Measurements from ENCODE around the gene ANAPC16.
"Not testable (repeated sequence)": the region's sequence is repeated elsewhere in the genome, so short reads cannot be mapped to it uniquely, and the experiment has no call there.

Gene ANAPC16

DNA sequence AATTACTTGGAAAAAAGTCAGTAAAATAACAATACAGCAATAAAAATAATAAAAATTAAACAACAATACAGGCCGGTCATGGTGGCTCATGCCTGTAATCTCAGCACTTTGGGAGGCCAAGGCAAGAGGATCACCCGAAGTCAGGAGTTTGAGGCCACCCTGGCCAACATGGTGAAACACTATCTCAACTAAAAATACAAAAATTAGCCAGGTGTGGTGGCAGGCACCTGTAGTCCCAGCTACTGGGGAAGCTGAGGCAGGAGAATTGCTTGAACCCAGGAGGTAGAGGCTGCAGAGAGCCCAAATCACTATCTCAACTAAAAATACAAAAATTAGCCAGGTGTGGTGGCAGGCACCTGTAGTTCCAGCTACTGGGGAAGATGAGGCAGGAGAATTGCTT lies 4.0 kb upstream of the ANAPC16 start:
- not testable (repeated sequence) for H3K4me3 ChIP-seq (ENCODE audit: low read depth in 1 of 2, low read length in 2 of 2); H3K27ac ChIP-seq (ENCODE audit: low read length); H3K27me3 ChIP-seq (ENCODE audit: low read depth, low read length); H3K9me3 ChIP-seq (ENCODE audit: control insufficient read depth in 1 of 2, low read length in 2 of 2)
- Histone ChIP-seq H3K4me1 (ENCODE audit: control insufficient read depth in 1 of 2, insufficient read depth in 2 of 2, low read length in 2 of 2) (peaks cover 0 to 15% of the 10 kb centered on the region in 2 donors), H3K36me3 (ENCODE audit: control insufficient read depth in 1 of 2, insufficient read depth in 2 of 2, low read length in 2 of 2) (peaks cover 10 to 22% of the 10 kb centered on the region in 2 donors)

DNA sequence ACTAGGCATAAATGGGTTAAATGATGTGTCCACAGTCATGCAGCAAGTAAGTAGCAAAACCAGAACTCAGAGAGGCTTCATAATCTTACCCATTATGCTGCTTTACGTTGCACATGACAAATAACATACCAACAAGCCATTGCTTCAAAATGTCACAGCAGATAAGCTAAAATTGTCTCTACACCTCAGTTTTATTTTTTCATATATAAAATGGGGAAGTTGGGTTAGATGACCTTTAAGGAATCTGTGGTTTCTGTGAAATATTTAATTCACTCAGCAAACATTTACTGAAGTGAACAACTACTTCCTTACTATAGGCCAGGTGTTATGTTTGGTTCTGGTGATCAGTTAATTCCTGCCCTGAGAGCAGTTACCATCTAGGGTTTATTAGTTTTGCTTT lies 2.5 kb downstream of the ANAPC16 start:
- Histone ChIP-seq H3K27me3 (ENCODE audit: low read depth, low read length) (no peaks in the 10 kb centered on the region), H3K9me3 (ENCODE audit: control insufficient read depth in 1 of 2, low read length in 2 of 2) (no peaks in the 10 kb centered on the region), H3K36me3 (ENCODE audit: control insufficient read depth in 1 of 2, insufficient read depth in 2 of 2, low read length in 2 of 2) (no peaks in the 10 kb centered on the region), H3K4me3 (ENCODE audit: low read depth in 1 of 2, low read length in 2 of 2) (no peak overlapping the region), H3K4me1 (ENCODE audit: control insufficient read depth in 1 of 2, insufficient read depth in 2 of 2, low read length in 2 of 2) (peaks cover 5 to 46% of the 10 kb centered on the region in 2 donors), H3K27ac (ENCODE audit: low read length) (peak overlapping the region; percentile 1)

DNA sequence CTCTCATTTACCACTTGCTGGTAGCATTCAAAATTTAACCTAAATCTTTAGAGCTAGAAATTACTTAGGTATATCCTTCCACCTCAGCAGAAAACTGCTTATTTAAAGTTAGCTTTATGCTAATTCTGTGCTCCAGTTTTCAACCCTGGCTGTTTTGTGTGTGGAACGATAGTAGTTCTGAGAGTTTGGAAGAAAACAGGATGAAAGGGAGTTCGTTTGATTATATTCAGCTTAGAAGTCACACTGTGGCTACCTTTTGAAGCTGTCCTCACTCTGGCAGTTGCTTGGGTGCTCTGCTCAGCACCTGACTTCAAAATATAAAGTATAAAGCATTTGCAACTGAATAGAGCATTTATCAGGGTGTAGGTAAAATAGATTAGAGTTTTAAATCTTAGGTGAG lies 2.9 kb downstream of the ANAPC16 start:
- Histone ChIP-seq H3K4me1 (ENCODE audit: control insufficient read depth in 1 of 2, insufficient read depth in 2 of 2, low read length in 2 of 2) (peaks cover 5 to 46% of the 10 kb centered on the region in 2 donors), H3K4me3 (ENCODE audit: low read depth in 1 of 2, low read length in 2 of 2) (no peak overlapping the region), H3K27me3 (ENCODE audit: low read depth, low read length) (no peaks in the 10 kb centered on the region), H3K27ac (ENCODE audit: low read length) (peak overlapping the region; percentile 1), H3K9me3 (ENCODE audit: control insufficient read depth in 1 of 2, low read length in 2 of 2) (no peaks in the 10 kb centered on the region), H3K36me3 (ENCODE audit: control insufficient read depth in 1 of 2, insufficient read depth in 2 of 2, low read length in 2 of 2) (no peaks in the 10 kb centered on the region)

DNA sequence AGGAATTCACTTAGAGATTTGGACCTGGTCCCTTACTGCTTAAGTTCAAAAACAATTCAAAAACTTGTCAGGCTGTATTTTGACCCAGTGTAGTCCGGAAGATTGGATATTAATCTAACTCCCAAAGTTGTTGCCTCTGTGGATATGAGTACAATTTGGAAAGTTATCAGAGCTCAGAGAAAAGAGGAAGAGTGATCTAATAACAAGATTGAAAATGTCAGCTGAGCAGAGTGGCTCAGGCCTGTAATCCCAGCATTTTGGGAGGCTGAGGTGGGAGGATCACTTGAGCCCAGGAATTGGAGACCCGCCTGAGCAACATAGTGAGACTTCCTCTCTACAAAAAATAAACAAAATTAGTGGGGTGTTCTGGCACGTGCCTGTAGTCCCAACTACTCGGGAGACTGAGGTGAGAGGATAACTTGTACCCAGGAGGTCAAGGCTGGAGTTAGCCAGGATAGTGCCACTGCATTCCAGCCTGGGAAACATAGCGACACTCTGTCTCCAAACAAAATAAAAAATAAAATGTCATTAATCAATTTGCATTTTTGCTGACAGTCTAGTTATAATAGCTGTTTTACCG lies 3.5 kb downstream of the ANAPC16 start:
- Histone ChIP-seq H3K4me1 (ENCODE audit: control insufficient read depth in 1 of 2, insufficient read depth in 2 of 2, low read length in 2 of 2) (peaks cover 5 to 46% of the 10 kb centered on the region in 2 donors), H3K27me3 (ENCODE audit: low read depth, low read length) (no peaks in the 10 kb centered on the region), H3K27ac (ENCODE audit: low read length) (peak overlapping the region; percentile 0), H3K36me3 (ENCODE audit: control insufficient read depth in 1 of 2, insufficient read depth in 2 of 2, low read length in 2 of 2) (no peaks in the 10 kb centered on the region), H3K4me3 (ENCODE audit: low read depth in 1 of 2, low read length in 2 of 2) (no peak overlapping the region), H3K9me3 (ENCODE audit: control insufficient read depth in 1 of 2, low read length in 2 of 2) (no peaks in the 10 kb centered on the region)

DNA sequence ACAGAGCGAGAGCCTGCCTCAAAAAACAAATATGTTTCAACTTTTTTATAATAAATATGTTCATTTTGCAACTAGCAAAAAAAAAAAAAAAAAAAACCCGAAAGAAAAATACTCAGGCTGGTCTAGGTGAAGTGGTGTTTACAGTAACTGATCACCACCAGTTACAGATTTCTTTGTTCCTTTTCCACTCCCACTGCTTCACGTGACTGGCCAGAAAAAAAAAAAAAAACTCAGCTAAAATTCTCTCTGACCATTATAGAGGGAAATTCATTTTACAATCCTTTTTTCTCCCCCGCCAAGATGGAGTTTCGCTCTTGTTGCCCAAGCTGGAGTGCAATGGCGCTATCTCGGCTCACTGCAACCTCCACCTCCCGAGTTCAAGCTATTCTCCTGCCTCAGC lies 4.8 kb downstream of the ANAPC16 start:
- Histone ChIP-seq H3K4me3 (ENCODE audit: low read depth in 1 of 2, low read length in 2 of 2) (no peak overlapping the region), H3K4me1 (ENCODE audit: control insufficient read depth in 1 of 2, insufficient read depth in 2 of 2, low read length in 2 of 2) (peaks cover 5 to 35% of the 10 kb centered on the region in 2 donors), H3K27me3 (ENCODE audit: low read depth, low read length) (no peaks in the 10 kb centered on the region), H3K36me3 (ENCODE audit: control insufficient read depth in 1 of 2, insufficient read depth in 2 of 2, low read length in 2 of 2) (no peaks in the 10 kb centered on the region), H3K9me3 (ENCODE audit: control insufficient read depth in 1 of 2, low read length in 2 of 2) (no peaks in the 10 kb centered on the region), H3K27ac (ENCODE audit: low read length) (no peak overlapping the region)

DNA sequence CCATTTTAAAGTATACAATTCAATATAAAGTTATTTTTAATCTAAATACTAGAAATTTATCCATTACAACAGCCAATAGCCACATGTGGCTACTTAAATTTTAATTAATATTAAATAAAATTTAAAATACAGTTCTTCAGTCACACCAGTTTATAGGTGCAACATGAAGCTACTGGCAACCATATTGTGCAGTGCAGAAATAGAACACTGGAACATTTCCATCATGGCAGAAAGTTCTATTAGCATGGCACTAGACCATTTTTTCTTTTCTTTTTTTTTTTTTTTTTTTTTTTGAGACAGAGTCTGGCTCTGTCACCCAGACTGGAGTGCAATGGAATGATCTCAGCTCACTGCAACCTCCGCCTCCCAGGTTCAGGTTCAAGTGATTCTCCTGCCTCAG lies 5.5 kb downstream of the ANAPC16 start:
- peaks cover 5 to 35% of the 10 kb centered on the region in 2 donors for H3K4me1 ChIP-seq (ENCODE audit: control insufficient read depth in 1 of 2, insufficient read depth in 2 of 2, low read length in 2 of 2)
- H3K27ac ChIP-seq (ENCODE audit: low read length) = no peak overlapping the region
- no peak overlapping the region for H3K4me3 ChIP-seq (ENCODE audit: low read depth in 1 of 2, low read length in 2 of 2)
- no peaks in the 10 kb centered on the region for H3K27me3 ChIP-seq (ENCODE audit: low read depth, low read length)
- no peaks in the 10 kb centered on the region for H3K36me3 ChIP-seq (ENCODE audit: control insufficient read depth in 1 of 2, insufficient read depth in 2 of 2, low read length in 2 of 2)
- H3K9me3 ChIP-seq (ENCODE audit: control insufficient read depth in 1 of 2, low read length in 2 of 2) = no peaks in the 10 kb centered on the region

DNA sequence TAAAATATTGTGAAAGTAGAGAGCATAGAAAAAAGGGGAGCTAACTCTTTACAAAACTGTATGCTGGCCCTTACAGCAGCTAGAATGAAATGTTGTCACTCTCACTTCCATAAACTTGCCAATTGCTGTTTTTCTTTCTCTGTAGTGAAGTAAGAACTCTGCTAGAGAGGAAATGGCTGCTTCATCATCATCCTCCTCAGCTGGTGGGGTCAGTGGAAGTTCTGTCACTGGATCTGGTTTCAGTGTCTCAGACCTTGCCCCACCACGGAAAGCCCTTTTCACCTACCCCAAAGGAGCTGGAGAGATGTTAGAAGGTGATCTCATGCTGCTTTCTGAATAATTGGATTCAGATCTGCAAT lies 7.9 kb downstream of the ANAPC16 start:
- Histone ChIP-seq H3K9me3 (ENCODE audit: control insufficient read depth in 1 of 2, low read length in 2 of 2) (no peaks in the 10 kb centered on the region), H3K36me3 (ENCODE audit: control insufficient read depth in 1 of 2, insufficient read depth in 2 of 2, low read length in 2 of 2) (no peaks in the 10 kb centered on the region), H3K27me3 (ENCODE audit: low read depth, low read length) (no peaks in the 10 kb centered on the region), H3K27ac (ENCODE audit: low read length) (peak overlapping the region; percentile 43), H3K4me3 (ENCODE audit: low read depth in 1 of 2, low read length in 2 of 2) (no peak overlapping the region), H3K4me1 (ENCODE audit: control insufficient read depth in 1 of 2, insufficient read depth in 2 of 2, low read length in 2 of 2) (peaks cover 0 to 20% of the 10 kb centered on the region in 2 donors)

DNA sequence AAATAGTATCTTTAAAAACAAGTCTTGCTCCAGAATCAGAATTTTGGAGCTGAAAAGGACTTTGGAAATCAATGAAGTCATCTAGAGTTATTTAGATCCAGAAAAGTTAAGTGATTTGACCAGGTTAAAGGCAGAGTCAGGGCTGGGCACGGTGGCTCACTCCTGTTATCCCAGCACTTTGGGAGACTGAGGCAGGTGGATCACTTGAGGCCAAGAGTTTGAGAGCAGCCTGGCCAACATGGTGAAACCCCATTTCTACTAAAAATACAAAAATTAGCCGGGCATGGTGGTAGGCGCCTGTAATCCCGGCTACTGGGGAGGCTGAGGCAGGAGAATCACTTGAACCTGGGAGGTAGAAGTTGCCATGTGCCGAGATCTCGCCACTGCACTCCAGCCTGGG lies 8.4 kb downstream of the ANAPC16 start:
- H3K27me3 ChIP-seq (ENCODE audit: low read depth, low read length); H3K36me3 ChIP-seq (ENCODE audit: control insufficient read depth in 1 of 2, insufficient read depth in 2 of 2, low read length in 2 of 2); H3K4me3 ChIP-seq (ENCODE audit: low read depth in 1 of 2, low read length in 2 of 2); H3K9me3 ChIP-seq (ENCODE audit: control insufficient read depth in 1 of 2, low read length in 2 of 2): not testable (repeated sequence)
- peaks cover 0 to 17% of the 10 kb centered on the region in 2 donors for H3K4me1 ChIP-seq (ENCODE audit: control insufficient read depth in 1 of 2, insufficient read depth in 2 of 2, low read length in 2 of 2)
- H3K27ac ChIP-seq (ENCODE audit: low read length) = peak overlapping the region; percentile 43

DNA sequence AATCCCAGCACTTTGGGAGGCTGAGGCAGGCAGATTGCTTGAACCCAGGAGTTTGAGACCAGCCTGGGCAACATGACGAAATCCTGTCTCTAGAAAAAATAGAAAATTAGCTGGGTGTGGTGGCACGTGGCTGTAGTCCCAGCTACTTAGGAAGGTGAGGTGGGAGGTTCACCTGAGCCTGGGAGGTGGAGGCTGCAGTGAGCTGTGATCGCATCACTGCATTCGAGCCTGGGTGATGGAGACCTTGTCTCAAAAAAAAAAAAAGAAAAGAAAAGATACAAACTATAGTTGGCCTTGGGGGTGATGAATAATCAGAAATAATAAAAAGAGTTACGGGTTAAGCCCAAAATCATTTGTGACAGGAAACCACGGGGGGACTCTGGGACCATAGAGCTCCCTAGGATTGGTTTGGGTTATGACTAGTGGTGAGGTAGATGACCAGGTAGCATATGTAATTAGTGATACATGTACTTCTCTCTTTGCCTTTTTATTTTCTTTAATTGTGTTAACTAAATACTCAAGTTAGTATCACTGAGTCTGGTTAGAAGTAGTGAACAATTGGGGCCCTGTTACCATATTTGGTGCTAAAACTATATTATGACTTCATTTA lies 10.7 kb downstream of the ANAPC16 start:
- H3K36me3 ChIP-seq (ENCODE audit: control insufficient read depth in 1 of 2, insufficient read depth in 2 of 2, low read length in 2 of 2) = peaks cover 6 to 10% of the 10 kb centered on the region in 2 donors
- no peaks in the 10 kb centered on the region for H3K27me3 ChIP-seq (ENCODE audit: low read depth, low read length)
- no peaks in the 10 kb centered on the region for H3K9me3 ChIP-seq (ENCODE audit: control insufficient read depth in 1 of 2, low read length in 2 of 2)
- H3K4me3 ChIP-seq (ENCODE audit: low read depth in 1 of 2, low read length in 2 of 2) = no peak overlapping the region
- H3K27ac ChIP-seq (ENCODE audit: low read length) = no peak overlapping the region
- H3K4me1 ChIP-seq (ENCODE audit: control insufficient read depth in 1 of 2, insufficient read depth in 2 of 2, low read length in 2 of 2) = peaks cover 0 to 12% of the 10 kb centered on the region in 2 donors

DNA sequence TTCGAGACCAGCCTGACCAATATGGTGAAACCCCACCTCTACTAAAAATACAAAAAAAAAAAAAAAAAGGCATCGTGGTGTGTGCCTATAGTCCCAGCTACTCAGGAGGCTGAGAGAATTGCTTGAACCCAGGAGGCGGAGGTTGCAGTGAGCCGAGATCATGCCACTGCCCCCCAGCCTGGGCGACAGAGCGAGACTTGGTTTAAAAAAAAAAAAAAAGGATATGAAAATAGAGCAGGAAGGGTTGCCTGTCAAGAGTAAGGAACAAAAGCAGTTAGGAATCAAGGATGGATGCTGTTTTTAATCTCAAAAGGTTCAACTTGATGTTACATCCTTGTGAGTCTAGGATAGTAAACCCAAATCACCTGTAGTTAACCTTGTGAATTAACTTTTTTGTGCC lies 12.0 kb downstream of the ANAPC16 start:
- peaks cover 0 to 12% of the 10 kb centered on the region in 2 donors for H3K4me1 ChIP-seq (ENCODE audit: control insufficient read depth in 1 of 2, insufficient read depth in 2 of 2, low read length in 2 of 2)
- no peak overlapping the region for H3K4me3 ChIP-seq (ENCODE audit: low read depth in 1 of 2, low read length in 2 of 2)
- H3K9me3 ChIP-seq (ENCODE audit: control insufficient read depth in 1 of 2, low read length in 2 of 2) = no peaks in the 10 kb centered on the region
- peaks cover 7 to 12% of the 10 kb centered on the region in 2 donors for H3K36me3 ChIP-seq (ENCODE audit: control insufficient read depth in 1 of 2, insufficient read depth in 2 of 2, low read length in 2 of 2)
- no peaks in the 10 kb centered on the region for H3K27me3 ChIP-seq (ENCODE audit: low read depth, low read length)
- peak overlapping the region; percentile 33 for H3K27ac ChIP-seq (ENCODE audit: low read length)

DNA sequence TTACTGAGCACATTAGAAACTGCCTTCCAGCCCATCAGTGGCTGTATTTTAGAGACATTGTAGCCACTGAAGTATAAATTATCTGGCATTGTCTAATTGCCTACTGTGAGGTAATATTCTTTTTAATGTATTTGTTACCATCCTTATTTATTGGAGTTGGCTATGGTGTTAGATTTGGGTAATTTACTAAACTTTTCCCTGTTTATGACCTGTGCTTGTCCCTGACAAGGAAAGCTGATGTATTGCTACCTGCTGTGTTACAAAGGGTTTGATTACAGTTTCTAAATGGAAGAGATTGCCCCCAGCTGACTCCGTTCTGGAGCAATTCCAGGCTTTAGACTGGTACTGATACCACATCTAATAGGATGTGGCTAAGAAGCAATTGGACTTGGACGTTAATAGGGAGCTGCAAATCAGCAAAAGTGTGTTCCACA lies 12.5 kb downstream of the ANAPC16 start:
- H3K9me3 ChIP-seq (ENCODE audit: control insufficient read depth in 1 of 2, low read length in 2 of 2) = no peaks in the 10 kb centered on the region
- H3K4me3 ChIP-seq (ENCODE audit: low read depth in 1 of 2, low read length in 2 of 2) = no peak overlapping the region
- no peaks in the 10 kb centered on the region for H3K27me3 ChIP-seq (ENCODE audit: low read depth, low read length)
- H3K36me3 ChIP-seq (ENCODE audit: control insufficient read depth in 1 of 2, insufficient read depth in 2 of 2, low read length in 2 of 2) = peaks cover 12 to 18% of the 10 kb centered on the region in 2 donors
- H3K27ac ChIP-seq (ENCODE audit: low read length) = peak overlapping the region; percentile 33
- H3K4me1 ChIP-seq (ENCODE audit: control insufficient read depth in 1 of 2, insufficient read depth in 2 of 2, low read length in 2 of 2) = peaks cover 0 to 12% of the 10 kb centered on the region in 2 donors
